ENCODE data around the gene AFAP1. TPM values are rescaled to one million over a fixed set of nuclear protein-coding genes. Genes with fewer than 3 reads are reported as not detected.

Gene AFAP1
- total and polyA plus RNA-seq, 2 of the 8 experiments (the other 6 are each of a cell fraction or from before 2014, with no cell fraction given): 3.6 to 18.2 TPM

DNA sequence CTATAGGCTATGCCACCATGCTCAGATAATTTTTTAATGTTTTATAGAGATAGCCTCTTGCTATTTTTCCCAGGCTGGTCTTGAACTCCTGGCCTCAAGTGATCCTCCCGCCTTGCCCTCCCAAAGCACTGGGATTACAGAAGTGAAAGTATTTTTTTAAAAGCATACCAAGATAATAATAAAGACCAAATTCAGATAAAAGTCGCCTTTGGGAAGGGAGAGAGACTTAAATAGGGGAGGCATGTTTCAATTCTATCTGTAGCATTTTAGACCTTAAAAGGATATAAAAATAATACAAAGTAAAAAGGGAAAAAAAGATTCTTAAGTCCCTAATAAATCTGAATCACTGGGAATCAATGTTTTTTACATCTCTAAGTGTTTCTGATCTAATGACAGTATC lies 108.9 kb downstream of the AFAP1 start:
- FAIRE-seq (no peak), DNase-seq (ENCODE audit: low read depth in 1 of 2, low spot score in 2 of 2) (no peak)
- Histone ChIP-seq H4K8ac (ENCODE audit: extremely low read depth, insufficient read depth, low read length) (no peak overlapping the region), H2BK20ac (ENCODE audit: low read length) (no peak overlapping the region), H2AFZ (ENCODE audit: low read length) (no peak overlapping the region), H2BK15ac (ENCODE audit: low read length) (no peak overlapping the region), H4K20me1 (replicated peaks in 1 of 2; ENCODE audit: control insufficient read depth in 1 of 2, insufficient read depth in 2 of 2, low read length in 2 of 2) (no peaks in the 10 kb centered on the region), H3K9me3 (ENCODE audit: insufficient read depth in 2 of 2, low read depth in 1 of 2, low read length in 1 of 2) (no peaks in the 10 kb centered on the region), H2BK12ac (ENCODE audit: low read depth, low read length) (no peak overlapping the region), H2BK120ac (replicated peaks; ENCODE audit: low read depth, low read length) (no peak overlapping the region), H2AK5ac (ENCODE audit: low read depth, low read length) (no peak overlapping the region), H3K36me3 (ENCODE audit: control insufficient read depth in 2 of 4, insufficient read depth in 4 of 4, low read length in 3 of 4) (no peaks in the 10 kb centered on the region), H3K23ac (ENCODE audit: insufficient read length) (no peak overlapping the region), H3K4me1 (replicated peaks in 1 of 4; ENCODE audit: control insufficient read depth in 3 of 4, insufficient read depth in 4 of 4, low read length in 3 of 4) (peaks cover 0 to 9% (median 5%) of the 10 kb centered on the region in 4 experiments; a peak in 4 of 7 replicates), H3K56ac (replicated peaks; ENCODE audit: insufficient read length, low read depth, low read length) (no peak overlapping the region), H3K79me2 (ENCODE audit: control insufficient read depth in 1 of 2, insufficient read depth in 2 of 2, low read length in 2 of 2) (no peaks in the 10 kb centered on the region), H3K14ac (ENCODE audit: insufficient read length) (no peak overlapping the region), H3K23me2 (ENCODE audit: low read depth, low read length) (no peaks in the 10 kb centered on the region; the same call in 1 of the 2 replicates), H3K9ac (replicated peaks in 1 of 4; ENCODE audit: extremely low read depth in 1 of 4, low read depth in 3 of 4, low read length in 3 of 4) (no peak overlapping the region), H3K4me2 (ENCODE audit: insufficient read depth in 1 of 2, low read depth in 2 of 2, low read length in 2 of 2) (no peak overlapping the region), H3K27ac (ENCODE audit: low read depth, low read length) (no peak overlapping the region), H3K27me3 (replicated peaks in 1 of 4; ENCODE audit: control insufficient read depth in 3 of 4, extremely low read depth in 1 of 4, insufficient read depth in 3 of 4, low read length in 3 of 4) (no peaks in the 10 kb centered on the region), H3K18ac (ENCODE audit: extremely low read depth, low read length) (no peak overlapping the region), H3K4ac (replicated peaks; ENCODE audit: insufficient read length, low read depth, low read length) (no peak overlapping the region), H2BK5ac (ENCODE audit: low read depth, low read length) (no peak overlapping the region), H4K5ac (ENCODE audit: insufficient read length, low read depth, low read length) (no peak overlapping the region), H3K79me1 (ENCODE audit: low read depth, low read length) (no peaks in the 10 kb centered on the region), H4K91ac (replicated peaks; ENCODE audit: insufficient read length, low read length) (no peak overlapping the region), H3K4me3 (ENCODE audit: extremely low read depth in 1 of 4, insufficient read depth in 2 of 4, low read depth in 3 of 4, low read length in 4 of 4) (no peak overlapping the region)
- WGBS, 2 experiments (ENCODE audit: extremely low coverage in 1 of 2, insufficient coverage in 1 of 2, insufficient read length in 1 of 2, insufficient replicate concordance in 2 of 2, low coverage in 1 of 2, low lambda C conversion rate in 2 of 2, missing lambda C conversion rate in 1 of 2): 81% methylated on average over 2 of the region's 2 CpGs; no CpG with 5 or more reads in 1 of the 2 experiments
- POLR2A ChIA-PET (ENCODE audit: partially characterized antibody): no interaction called here
- CTCF ChIA-PET (ENCODE audit: partially characterized antibody): interaction anchor here (0.6 to 3.0 kb wide), 3 partner anchors 14 to 86 kb away, joined by 3 to 16 read pairs (median 4); no protein-coding TSS in a partner anchor

Data from H1 (cell line).